ENCODE results near the gene PROM1.

GRCh38 chr4:16034010-16034748, 49.6 kb downstream of the PROM1 start:
- TF ChIP-seq CTCF (IDR thresholded peaks at IDR 0.05; ENCODE audit: insufficient read depth, low read length, poor library complexity, severe bottlenecking) (no peak), EZH2phosphoT487 (conservative IDR thresholded peaks at IDR 0.05; ENCODE audit: low read length) (no peak)
